ENCODE results near the gene FCHSD1. TPM values are rescaled to one million over a fixed set of nuclear protein-coding genes. Genes with fewer than 3 reads are reported as not detected.
"Not testable (repeated sequence)": the region's sequence is repeated elsewhere in the genome, so short reads cannot be mapped to it uniquely, and the experiment has no call there.

FCHSD1 gene
- polyA plus RNA-seq, 1 donor: 21.4 TPM

GRCh38 chr5:141617128-141617527 lies 34.1 kb downstream of the FCHSD1 start:
- Histone ChIP-seq H3K27me3 (ENCODE audit: control insufficient read depth, insufficient read depth, low read length) (no peaks in the 10 kb centered on the region), H3K27ac (ENCODE audit: low read length) (peak overlapping the region; percentile 98), H3K9me3 (ENCODE audit: control insufficient read depth, low read depth, low read length) (no peaks in the 10 kb centered on the region), H3K4me1 (ENCODE audit: control insufficient read depth, insufficient read depth, low read length) (peaks cover 9% of the 10 kb centered on the region), H3K4me3 (ENCODE audit: low read length) (peak overlapping the region; percentile 93), H3K36me3 (ENCODE audit: control insufficient read depth, insufficient read depth, low read length) (peaks cover 18% of the 10 kb centered on the region)
- WGBS (ENCODE audit: insufficient coverage, low lambda C conversion rate): 100% methylated on average over 1 of the region's 2 CpGs
- DNase-seq: no peak

- peak overlapping the region; percentile 98 for H3K27ac ChIP-seq (ENCODE audit: low read length)
- H3K9me3 ChIP-seq (ENCODE audit: control insufficient read depth, low read depth, low read length): no peaks in the 10 kb centered on the region
- H3K4me3 ChIP-seq (ENCODE audit: low read length): no peak overlapping the region
- DNase-seq: no peak
- H3K4me1 ChIP-seq (ENCODE audit: control insufficient read depth, insufficient read depth, low read length): peaks cover 9% of the 10 kb centered on the region
- no peaks in the 10 kb centered on the region for H3K27me3 ChIP-seq (ENCODE audit: control insufficient read depth, insufficient read depth, low read length)
- 80% methylated on average over 1 of the region's 9 CpGs for WGBS (ENCODE audit: insufficient coverage, low lambda C conversion rate)
- peaks cover 10% of the 10 kb centered on the region for H3K36me3 ChIP-seq (ENCODE audit: control insufficient read depth, insufficient read depth, low read length)
Observed at GRCh38 chr5:141615991-141616720, 35.1 kb downstream of the FCHSD1 start.

GRCh38 chr5:141613344-141613743 lies 37.9 kb downstream of the FCHSD1 start:
- H3K27ac ChIP-seq (ENCODE audit: low read length): no peak overlapping the region
- H3K4me3 ChIP-seq (ENCODE audit: low read length): no peak overlapping the region
- peaks cover 9% of the 10 kb centered on the region for H3K4me1 ChIP-seq (ENCODE audit: control insufficient read depth, insufficient read depth, low read length)
- H3K36me3 ChIP-seq (ENCODE audit: control insufficient read depth, insufficient read depth, low read length): no peaks in the 10 kb centered on the region
- no peaks in the 10 kb centered on the region for H3K27me3 ChIP-seq (ENCODE audit: control insufficient read depth, insufficient read depth, low read length)
- DNase-seq: no peak
- no peaks in the 10 kb centered on the region for H3K9me3 ChIP-seq (ENCODE audit: control insufficient read depth, low read depth, low read length)

GRCh38 chr5:141611289-141611688 lies 39.9 kb downstream of the FCHSD1 start:
- no peak for DNase-seq
- Histone ChIP-seq H3K27me3 (ENCODE audit: control insufficient read depth, insufficient read depth, low read length) (no peaks in the 10 kb centered on the region), H3K36me3 (ENCODE audit: control insufficient read depth, insufficient read depth, low read length) (no peaks in the 10 kb centered on the region), H3K4me1 (ENCODE audit: control insufficient read depth, insufficient read depth, low read length) (peaks cover 20% of the 10 kb centered on the region), H3K4me3 (ENCODE audit: low read length) (no peak overlapping the region), H3K27ac (ENCODE audit: low read length) (no peak overlapping the region), H3K9me3 (ENCODE audit: control insufficient read depth, low read depth, low read length) (no peaks in the 10 kb centered on the region)
- 100% methylated on average over 2 of the region's 3 CpGs for WGBS (ENCODE audit: insufficient coverage, low lambda C conversion rate)

GRCh38 chr5:141609921-141610320 lies 41.3 kb downstream of the FCHSD1 start:
- not testable (repeated sequence) for H3K27me3 ChIP-seq (ENCODE audit: control insufficient read depth, insufficient read depth, low read length); DNase-seq; H3K4me3 ChIP-seq (ENCODE audit: low read length); H3K9me3 ChIP-seq (ENCODE audit: control insufficient read depth, low read depth, low read length); H3K36me3 ChIP-seq (ENCODE audit: control insufficient read depth, insufficient read depth, low read length)
- WGBS (ENCODE audit: insufficient coverage, low lambda C conversion rate): 92% methylated on average over 2 of the region's 7 CpGs
- Histone ChIP-seq H3K4me1 (ENCODE audit: control insufficient read depth, insufficient read depth, low read length) (peaks cover 17% of the 10 kb centered on the region), H3K27ac (ENCODE audit: low read length) (peak overlapping the region; percentile 81)

- Histone ChIP-seq H3K27ac (ENCODE audit: low read length) (peak overlapping the region; percentile 81), H3K27me3 (ENCODE audit: control insufficient read depth, insufficient read depth, low read length) (no peaks in the 10 kb centered on the region), H3K4me3 (ENCODE audit: low read length) (no peak overlapping the region), H3K9me3 (ENCODE audit: control insufficient read depth, low read depth, low read length) (no peaks in the 10 kb centered on the region), H3K4me1 (ENCODE audit: control insufficient read depth, insufficient read depth, low read length) (peaks cover 17% of the 10 kb centered on the region), H3K36me3 (ENCODE audit: control insufficient read depth, insufficient read depth, low read length) (no peaks in the 10 kb centered on the region)
- 81% methylated on average over 2 of the region's 3 CpGs for WGBS (ENCODE audit: insufficient coverage, low lambda C conversion rate)
- no peak for DNase-seq
Observed at GRCh38 chr5:141609044-141609443, 42.2 kb downstream of the FCHSD1 start.

- Histone ChIP-seq H3K27ac (ENCODE audit: low read length) (peak overlapping the region; percentile 81), H3K4me3 (ENCODE audit: low read length) (no peak overlapping the region), H3K27me3 (ENCODE audit: control insufficient read depth, insufficient read depth, low read length) (no peaks in the 10 kb centered on the region), H3K4me1 (ENCODE audit: control insufficient read depth, insufficient read depth, low read length) (peaks cover 22% of the 10 kb centered on the region), H3K36me3 (ENCODE audit: control insufficient read depth, insufficient read depth, low read length) (no peaks in the 10 kb centered on the region), H3K9me3 (ENCODE audit: control insufficient read depth, low read depth, low read length) (no peaks in the 10 kb centered on the region)
- peak; percentile 85 to 92 for DNase-seq
- no CpG with 5 or more reads among the region's 1 CpG for WGBS (ENCODE audit: insufficient coverage, low lambda C conversion rate)
Observed at GRCh38 chr5:141608557-141608956, 42.7 kb downstream of the FCHSD1 start.

- H3K36me3 ChIP-seq (ENCODE audit: control insufficient read depth, insufficient read depth, low read length): no peaks in the 10 kb centered on the region
- H3K27ac ChIP-seq (ENCODE audit: low read length): peak overlapping the region; percentile 81
- WGBS (ENCODE audit: insufficient coverage, low lambda C conversion rate): no CpG with 5 or more reads among the region's 2 CpGs
- H3K27me3 ChIP-seq (ENCODE audit: control insufficient read depth, insufficient read depth, low read length): no peaks in the 10 kb centered on the region
- no peaks in the 10 kb centered on the region for H3K9me3 ChIP-seq (ENCODE audit: control insufficient read depth, low read depth, low read length)
- DNase-seq: no peak
- peaks cover 22% of the 10 kb centered on the region for H3K4me1 ChIP-seq (ENCODE audit: control insufficient read depth, insufficient read depth, low read length)
- no peak overlapping the region for H3K4me3 ChIP-seq (ENCODE audit: low read length)
Observed at GRCh38 chr5:141608046-141608445, 43.2 kb downstream of the FCHSD1 start.

- 100% methylated on average over 1 of the region's 6 CpGs for WGBS (ENCODE audit: insufficient coverage, low lambda C conversion rate)
- H3K4me1 ChIP-seq (ENCODE audit: control insufficient read depth, insufficient read depth, low read length): peaks cover 22% of the 10 kb centered on the region
- no peaks in the 10 kb centered on the region for H3K9me3 ChIP-seq (ENCODE audit: control insufficient read depth, low read depth, low read length)
Observed at GRCh38 chr5:141605523-141606277, 45.5 kb downstream of the FCHSD1 start.

GRCh38 chr5:141603923-141604717 lies 47.1 kb downstream of the FCHSD1 start:
- Histone ChIP-seq H3K27ac (ENCODE audit: low read length) (peak overlapping the region; percentile 73), H3K4me3 (ENCODE audit: low read length) (no peak overlapping the region), H3K9me3 (ENCODE audit: control insufficient read depth, low read depth, low read length) (no peaks in the 10 kb centered on the region), H3K27me3 (ENCODE audit: control insufficient read depth, insufficient read depth, low read length) (no peaks in the 10 kb centered on the region), H3K4me1 (ENCODE audit: control insufficient read depth, insufficient read depth, low read length) (peaks cover 18% of the 10 kb centered on the region), H3K36me3 (ENCODE audit: control insufficient read depth, insufficient read depth, low read length) (no peaks in the 10 kb centered on the region)
- DNase-seq: peak; percentile 82 to 87
- 0% methylated on average over 2 of the region's 6 CpGs for WGBS (ENCODE audit: insufficient coverage, low lambda C conversion rate)

More at GRCh38 chr5:141605523-141606277, 45.5 kb downstream of the FCHSD1 start:
- H3K27me3 ChIP-seq (ENCODE audit: control insufficient read depth, insufficient read depth, low read length): no peaks in the 10 kb centered on the region
- H3K36me3 ChIP-seq (ENCODE audit: control insufficient read depth, insufficient read depth, low read length): no peaks in the 10 kb centered on the region
- DNase-seq: no peak
- H3K27ac ChIP-seq (ENCODE audit: low read length): peak overlapping the region; percentile 81
- no peak overlapping the region for H3K4me3 ChIP-seq (ENCODE audit: low read length)

All from large intestine (tissue), 3 donors.